Progenitor cell of endocrine pancreas (in vitro differentiated cells): ENCODE results near the gene CHMP1A. TPM values are rescaled to one million over a fixed set of nuclear protein-coding genes. Genes with fewer than 3 reads are reported as not detected.
A peak's percentile ranks its signal among the peaks of the same experiment; 100 is the strongest.
"Not testable (repeated sequence)": the region's sequence is repeated elsewhere in the genome, so short reads cannot be mapped to it uniquely, and the experiment has no call there.

Experiments
- DNase-seq: peaks from one replicate; pipeline ENCODE4 v3.0.0; 2021; ENCODE audit warnings: low spot score; ENCODE audit not compliant: unreplicated experiment
- H3K27ac Mint-ChIP-seq: 2 replicates; pipeline ENCODE4 v1.8.0; 2021; ENCODE audit warnings: mild to moderate bottlenecking, moderate library complexity, mixed read lengths
- H3K27me3 Mint-ChIP-seq: 2 replicates; pipeline ENCODE4 v1.8.0; 2021; ENCODE audit warnings: mixed read lengths
- H3K36me3 Mint-ChIP-seq: 2 replicates; pipeline ENCODE4 v1.8.0; 2022; ENCODE audit warnings: mixed read lengths; ENCODE audit not compliant: insufficient read depth
- H3K4me1 Mint-ChIP-seq: 2 replicates; pipeline ENCODE4 v1.8.0; 2021; ENCODE audit warnings: low read depth, mixed read lengths
- H3K4me3 Mint-ChIP-seq: 2 replicates; pipeline ENCODE4 v1.8.0; 2021; ENCODE audit warnings: low read depth, mild to moderate bottlenecking, moderate library complexity, mixed read lengths
- H3K9me3 Mint-ChIP-seq: 2 replicates; pipeline ENCODE4 v1.8.0; 2021; ENCODE audit warnings: low read depth, mixed read lengths
- total RNA-seq: library from RNA; stranded (reverse); gene quantifications from 2 replicates; pipeline ENCODE4 v1.2.1, GENCODE V29; 2021
- TF ChIP-seq, protein P1 (sequence below): fragments of 200-600 bp; sonication (generic); IDR thresholded peaks from one replicate; pipeline ENCODE4 v1.5.0; 2021; ENCODE audit warnings: antibody characterized with exemption, mild to moderate bottlenecking; ENCODE audit not compliant: unreplicated experiment

Gene CHMP1A
- total RNA-seq, 1 donor from 2014 or later = 105 TPM

DNA sequence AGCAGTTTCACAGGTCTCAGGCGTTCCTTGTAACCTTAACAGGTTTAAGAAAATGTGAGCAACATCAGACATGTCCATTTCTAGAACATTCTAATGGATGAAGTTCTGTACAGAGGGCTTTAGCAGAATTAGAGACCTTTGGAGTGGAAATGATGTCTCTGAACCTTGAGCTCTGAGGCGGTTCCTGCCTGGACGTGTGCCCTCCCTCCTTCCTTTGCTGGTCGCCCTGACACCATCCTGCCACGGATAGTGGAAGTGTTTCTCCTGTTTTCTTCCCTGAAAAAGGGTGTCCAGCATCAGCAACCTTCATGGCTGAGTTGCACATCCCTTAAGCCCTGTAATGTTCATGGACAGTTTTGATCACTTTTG lies 11.3 kb upstream of the CHMP1A start:
- H3K27ac Mint-ChIP-seq = no peak overlapping the region
- peaks cover 7% of the 10 kb centered on the region for H3K9me3 Mint-ChIP-seq
- H3K4me3 Mint-ChIP-seq = no peak overlapping the region
- no peaks in the 10 kb centered on the region for H3K4me1 Mint-ChIP-seq
- H3K27me3 Mint-ChIP-seq = no peaks in the 10 kb centered on the region
- no peak for DNase-seq
- TF ChIP-seq, protein P1, sequence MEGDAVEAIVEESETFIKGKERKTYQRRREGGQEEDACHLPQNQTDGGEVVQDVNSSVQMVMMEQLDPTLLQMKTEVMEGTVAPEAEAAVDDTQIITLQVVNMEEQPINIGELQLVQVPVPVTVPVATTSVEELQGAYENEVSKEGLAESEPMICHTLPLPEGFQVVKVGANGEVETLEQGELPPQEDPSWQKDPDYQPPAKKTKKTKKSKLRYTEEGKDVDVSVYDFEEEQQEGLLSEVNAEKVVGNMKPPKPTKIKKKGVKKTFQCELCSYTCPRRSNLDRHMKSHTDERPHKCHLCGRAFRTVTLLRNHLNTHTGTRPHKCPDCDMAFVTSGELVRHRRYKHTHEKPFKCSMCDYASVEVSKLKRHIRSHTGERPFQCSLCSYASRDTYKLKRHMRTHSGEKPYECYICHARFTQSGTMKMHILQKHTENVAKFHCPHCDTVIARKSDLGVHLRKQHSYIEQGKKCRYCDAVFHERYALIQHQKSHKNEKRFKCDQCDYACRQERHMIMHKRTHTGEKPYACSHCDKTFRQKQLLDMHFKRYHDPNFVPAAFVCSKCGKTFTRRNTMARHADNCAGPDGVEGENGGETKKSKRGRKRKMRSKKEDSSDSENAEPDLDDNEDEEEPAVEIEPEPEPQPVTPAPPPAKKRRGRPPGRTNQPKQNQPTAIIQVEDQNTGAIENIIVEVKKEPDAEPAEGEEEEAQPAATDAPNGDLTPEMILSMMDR = no peak
- H3K36me3 Mint-ChIP-seq = peaks cover 27% of the 10 kb centered on the region

DNA sequence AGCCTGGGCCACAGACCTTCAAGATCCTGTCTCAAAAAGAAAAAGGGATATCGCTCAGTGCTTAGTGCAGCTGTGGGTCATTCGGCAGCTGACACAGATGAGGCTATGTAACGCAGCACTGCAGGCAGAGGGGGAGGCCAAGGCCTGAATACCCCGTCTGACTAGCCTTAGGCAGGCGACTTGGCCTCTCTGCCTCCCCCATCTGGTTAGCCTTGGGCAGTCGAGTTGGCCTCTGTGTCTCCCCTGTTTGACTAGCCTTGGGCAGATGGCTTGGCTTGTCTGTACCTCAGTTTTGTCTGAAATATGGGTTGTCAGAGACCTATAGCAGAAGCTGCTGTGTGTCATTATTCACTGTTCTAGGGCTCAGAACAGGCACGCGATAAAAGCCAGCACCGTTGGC lies 10.1 kb upstream of the CHMP1A start:
- H3K9me3 Mint-ChIP-seq = peaks cover 7% of the 10 kb centered on the region
- H3K4me1 Mint-ChIP-seq = no peaks in the 10 kb centered on the region
- TF ChIP-seq, protein P1 = no peak
- no peak for DNase-seq
- no peaks in the 10 kb centered on the region for H3K27me3 Mint-ChIP-seq
- no peak overlapping the region for H3K27ac Mint-ChIP-seq
- peaks cover 36% of the 10 kb centered on the region for H3K36me3 Mint-ChIP-seq
- H3K4me3 Mint-ChIP-seq = no peak overlapping the region

DNA sequence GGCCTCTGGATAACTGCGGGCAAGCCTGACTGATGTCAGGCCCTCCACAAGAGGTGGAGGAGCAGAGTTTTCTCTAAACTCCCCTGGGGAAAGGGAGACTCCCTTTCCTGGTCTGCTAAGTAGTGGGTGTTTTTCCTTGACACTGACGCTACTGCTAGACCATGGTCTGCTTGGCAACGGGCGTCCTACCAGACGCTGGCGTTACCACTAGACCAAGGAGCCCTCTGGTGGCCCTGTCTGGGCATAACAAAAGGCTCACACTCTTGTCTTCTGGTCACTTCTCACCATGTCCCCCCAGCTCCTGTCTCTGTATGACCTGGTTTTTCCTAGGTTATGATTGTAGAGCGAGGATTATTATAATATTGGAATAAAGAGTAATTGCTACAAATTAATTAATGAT lies 9.5 kb upstream of the CHMP1A start:
- DNase-seq, H3K4me1 Mint-ChIP-seq, H3K9me3 Mint-ChIP-seq: not testable (repeated sequence)

DNA sequence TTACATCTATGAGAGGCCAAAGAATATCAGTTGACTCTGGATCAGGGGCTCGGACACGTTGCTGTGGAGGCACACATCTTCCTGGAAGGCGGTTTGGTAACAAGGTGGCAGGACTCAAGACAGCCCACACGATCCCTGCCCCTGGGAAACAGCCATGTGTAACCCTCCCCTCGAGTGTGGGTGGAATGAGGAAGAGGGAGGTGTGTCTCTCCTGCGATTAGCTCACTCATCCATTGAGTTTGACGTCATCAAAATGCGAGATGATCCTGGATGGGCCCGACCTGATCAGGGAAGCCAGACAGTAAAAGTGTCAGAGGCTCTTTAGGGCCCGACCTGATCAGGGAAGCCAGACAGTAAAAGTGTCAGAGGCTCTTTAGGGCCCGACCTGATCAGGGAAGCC lies 6.7 kb upstream of the CHMP1A start:
- H3K27me3 Mint-ChIP-seq, H3K27ac Mint-ChIP-seq, H3K4me1 Mint-ChIP-seq, H3K4me3 Mint-ChIP-seq, H3K9me3 Mint-ChIP-seq, DNase-seq: not testable (repeated sequence)
- peaks cover 57% of the 10 kb centered on the region for H3K36me3 Mint-ChIP-seq

More for the DNA sequence above, 9.5 kb upstream of the CHMP1A start:
- not testable (repeated sequence) for H3K27me3 Mint-ChIP-seq, H3K4me3 Mint-ChIP-seq, H3K27ac Mint-ChIP-seq
- peaks cover 38% of the 10 kb centered on the region for H3K36me3 Mint-ChIP-seq

DNA sequence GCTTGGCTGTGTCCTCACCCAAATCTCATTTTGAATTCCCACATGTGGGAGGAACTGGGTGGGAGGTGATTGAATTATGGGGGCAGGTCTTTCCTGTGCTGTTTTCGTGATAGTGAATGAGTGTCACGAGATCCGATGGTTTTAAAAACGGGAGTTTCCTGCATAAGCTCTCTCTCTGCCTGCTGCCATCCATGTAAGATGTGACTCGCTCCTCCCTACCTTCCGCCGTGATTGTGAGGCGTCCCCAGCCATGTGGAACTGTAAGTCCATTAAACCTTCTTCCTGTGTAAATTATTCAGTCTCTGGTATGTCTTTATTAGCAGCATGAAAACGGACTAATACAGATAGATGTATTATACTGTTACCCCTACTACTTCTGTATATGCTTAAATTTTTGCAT lies 3.7 kb upstream of the CHMP1A start:
- Mint-ChIP-seq H3K36me3 (peaks cover 56% of the 10 kb centered on the region), H3K4me3 (peak overlapping the region; percentile 22), H3K27ac (no peak overlapping the region), H3K9me3 (peaks cover 1% of the 10 kb centered on the region), H3K4me1 (peaks cover 6% of the 10 kb centered on the region), H3K27me3 (no peaks in the 10 kb centered on the region)
- TF ChIP-seq, protein P1 = no peak
- DNase-seq = no peak

DNA sequence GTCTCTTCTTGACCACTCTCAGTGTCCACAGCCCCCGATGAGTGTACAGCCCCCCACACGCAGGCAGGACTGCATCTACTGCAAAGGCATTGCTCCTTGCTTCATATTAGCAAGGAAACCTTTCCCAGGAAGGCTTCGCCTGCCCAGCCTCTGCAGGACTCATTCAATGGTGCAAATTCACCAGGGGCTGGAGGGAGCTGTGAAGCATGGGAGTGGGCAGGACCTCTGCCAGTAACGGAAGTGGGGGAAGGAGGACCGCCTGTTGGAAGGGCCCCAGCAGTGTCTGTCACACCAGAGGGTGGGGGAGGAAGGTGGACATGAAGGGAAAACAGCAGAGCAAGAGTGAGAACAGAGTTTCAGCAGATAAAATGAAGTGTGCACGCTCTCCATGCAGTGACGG lies 2.6 kb upstream of the CHMP1A start:
- no peak for DNase-seq
- TF ChIP-seq, protein P1 = no peak
- Mint-ChIP-seq H3K27me3 (no peaks in the 10 kb centered on the region), H3K4me1 (peaks cover 6% of the 10 kb centered on the region), H3K4me3 (no peak overlapping the region), H3K27ac (no peak overlapping the region), H3K9me3 (no peaks in the 10 kb centered on the region), H3K36me3 (peaks cover 50% of the 10 kb centered on the region)
